Right lobe of liver (tissue), 4 donors: ENCODE measurements around the gene KAZN.

ENCODE experiments used
- CTCF ChIP-seq, 4 donors: fragments of 200-600 bp in 3 of 4; fragments of 450-650 bp in 1 of 4; IDR thresholded peaks; one replicate each; pipeline versions ENCODE4 v1.5.1 to v1.8.0; 2016 to 2022; ENCODE audit warnings: antibody characterized with exemption in 4 of 4, mild to moderate bottlenecking in 2 of 4
- POLR2A ChIP-seq: fragments of 450-650 bp; IDR thresholded peaks from one replicate; pipeline ENCODE4 v1.6.1; 2017; ENCODE audit warnings: antibody characterized with exemption, mild to moderate bottlenecking
- donor health status: DM: no; HTN: no; CAD: no.
- donor health status: DM: no; HTN: no; CAD: no.
- donor health status: DM: no; HTN: yes; CAD: no.

- no peak for TF ChIP-seq CTCF (IDR thresholded peaks at IDR 0.05)
- no peak for TF ChIP-seq POLR2A
Measured at GRCh38 chr1:14906665-14907064, 308.2 kb downstream of the KAZN start.
